Measurements from ENCODE around the gene RCVRN.

GRCh38 chr17:9922012-9922848 lies 17.2 kb upstream of the RCVRN start:
- TF ChIP-seq EZH2 (IDR thresholded peaks at IDR 0.05; ENCODE audit: borderline replicate concordance, low read depth, low read length, severe bottlenecking) (no peak), CTCF (IDR thresholded peaks at IDR 0.05; ENCODE audit: borderline replicate concordance, extremely low read depth, low read length, poor library complexity, severe bottlenecking) (no peak)
